Right atrium auricular region (tissue), 2 donors: ENCODE measurements around the gene LPCAT2. TPM values are rescaled to one million over a fixed set of nuclear protein-coding genes. Genes with fewer than 3 reads are reported as not detected.

Experiments used
- DNase-seq: peaks from one replicate; pipeline ENCODE4 v3.0.0-alpha.2; 2019; ENCODE audit warnings: low spot score
- H3K27ac ChIP-seq, 2 donors: fragments of 200-600 bp; sonication (generic); 1 replicate in 1 of 2; 2 replicates in 1 of 2; pipeline ENCODE4 v1.5.1; 2016 to 2019
- H3K27me3 ChIP-seq, 2 donors: fragments of 200-600 bp; sonication (generic); one replicate each; pipeline versions ENCODE4 v1.5.1 to v1.6.0; 2017 to 2019
- H3K36me3 ChIP-seq: fragments of 200-600 bp; sonication (generic); one replicate; pipeline ENCODE4 v1.5.1; 2016
- H3K4me1 ChIP-seq, 2 donors: fragments of 200-600 bp; sonication (generic); one replicate each; pipeline versions ENCODE4 v1.5.1 to v1.6.0; 2017 to 2019
- H3K4me3 ChIP-seq, 2 donors: fragments of 200-600 bp; sonication (generic); 1 replicate in 1 of 2; 2 replicates in 1 of 2; pipeline ENCODE4 v1.5.1; 2017 to 2019; ENCODE audit warnings: mild to moderate bottlenecking in 1 of 2, moderate library complexity in 1 of 2
- H3K9me3 ChIP-seq, 2 donors: fragments of 200-600 bp; sonication (generic); one replicate each; pipeline ENCODE4 v1.5.1; 2019
- CTCF ChIP-seq, 2 donors: fragments of 200-600 bp; sonication (generic); IDR thresholded peaks; one replicate each; pipeline ENCODE4 v1.5.1; 2019; ENCODE audit warnings: antibody characterized with exemption in 2 of 2
- total RNA-seq, 2 donors: library from RNA; depleted of rRNA; stranded (reverse); fragments of >200 nt; gene quantifications; one replicate each; pipeline ENCODE4 v1.1.0, GENCODE V29; 2016

Gene LPCAT2
- total RNA-seq, 2 donors from 2014 or later: 5.0 to 9.9 TPM

GRCh38 chr16:55515111-55515510 lies 6.2 kb downstream of the LPCAT2 start:
- H3K27ac ChIP-seq: no peak overlapping the region
- no peaks in the 10 kb centered on the region for H3K4me1 ChIP-seq
- no peaks in the 10 kb centered on the region for H3K36me3 ChIP-seq
- no peak for TF ChIP-seq CTCF (IDR thresholded peaks at IDR 0.05)
- no peak overlapping the region for H3K4me3 ChIP-seq
- H3K9me3 ChIP-seq: peaks cover 0 to 22% of the 10 kb centered on the region in 2 donors
- no peaks in the 10 kb centered on the region for H3K27me3 ChIP-seq
- no peak for DNase-seq

GRCh38 chr16:55521792-55522191 lies 12.9 kb downstream of the LPCAT2 start:
- H3K36me3 ChIP-seq: no peaks in the 10 kb centered on the region
- no peak overlapping the region for H3K27ac ChIP-seq
- no peak for DNase-seq
- peaks cover 0 to 14% of the 10 kb centered on the region in 2 donors for H3K9me3 ChIP-seq
- no peak for TF ChIP-seq CTCF (IDR thresholded peaks at IDR 0.05)
- no peak overlapping the region for H3K4me3 ChIP-seq
- H3K27me3 ChIP-seq: no peaks in the 10 kb centered on the region
- H3K4me1 ChIP-seq: no peaks in the 10 kb centered on the region

- Histone ChIP-seq H3K27me3 (no peaks in the 10 kb centered on the region), H3K27ac (peak overlapping the region in 1 of 2 donors; percentile 39), H3K4me3 (no peak overlapping the region), H3K4me1 (no peaks in the 10 kb centered on the region), H3K9me3 (peaks cover 0 to 12% of the 10 kb centered on the region in 2 donors), H3K36me3 (no peaks in the 10 kb centered on the region)
- TF ChIP-seq CTCF (IDR thresholded peaks at IDR 0.05): no peak
- no peak for DNase-seq
Measured at GRCh38 chr16:55526441-55526840, 17.6 kb downstream of the LPCAT2 start.

- H3K27ac ChIP-seq: no peak overlapping the region
- no peaks in the 10 kb centered on the region for H3K27me3 ChIP-seq
- no peaks in the 10 kb centered on the region for H3K9me3 ChIP-seq
- no peak overlapping the region for H3K4me3 ChIP-seq
- H3K36me3 ChIP-seq: no peaks in the 10 kb centered on the region
- H3K4me1 ChIP-seq: no peaks in the 10 kb centered on the region
- DNase-seq: no peak
- TF ChIP-seq CTCF (IDR thresholded peaks at IDR 0.05): no peak
Measured at GRCh38 chr16:55527885-55528284, 19.0 kb downstream of the LPCAT2 start.

GRCh38 chr16:55529018-55529417 lies 20.1 kb downstream of the LPCAT2 start:
- TF ChIP-seq CTCF (IDR thresholded peaks at IDR 0.05): no peak
- H3K4me3 ChIP-seq: no peak overlapping the region
- H3K27me3 ChIP-seq: no peaks in the 10 kb centered on the region
- no peak for DNase-seq
- H3K36me3 ChIP-seq: no peaks in the 10 kb centered on the region
- peak overlapping the region in 1 of 2 donors; percentile 42 for H3K27ac ChIP-seq
- H3K4me1 ChIP-seq: no peaks in the 10 kb centered on the region
- H3K9me3 ChIP-seq: no peaks in the 10 kb centered on the region

- Histone ChIP-seq H3K4me3 (no peak overlapping the region), H3K27ac (no peak overlapping the region), H3K27me3 (no peaks in the 10 kb centered on the region), H3K36me3 (no peaks in the 10 kb centered on the region), H3K4me1 (no peaks in the 10 kb centered on the region), H3K9me3 (no peaks in the 10 kb centered on the region)
- TF ChIP-seq CTCF (IDR thresholded peaks at IDR 0.05): no peak
- DNase-seq: no peak
Measured at GRCh38 chr16:55530316-55530856, 21.5 kb downstream of the LPCAT2 start.
